Measurements from ENCODE around the gene TRPV4. TPM values are rescaled to one million over a fixed set of nuclear protein-coding genes. Genes with fewer than 3 reads are reported as not detected.

TRPV4 gene
- polyA plus RNA-seq, 1 of the 3 experiments (the other 2 are of a cell fraction) = 5.2 TPM

- Histone ChIP-seq H3K9ac (no peak overlapping the region), H2AFZ (ENCODE audit: low read depth) (no peak overlapping the region), H4K20me1 (ENCODE audit: insufficient read depth) (no peaks in the 10 kb centered on the region), H3K4me3 (ENCODE audit: low read depth in 2 of 2, low read length in 1 of 2) (no peak overlapping the region), H3K27me3 (ENCODE audit: insufficient read depth) (no peaks in the 10 kb centered on the region), H3F3A (replicated peaks; ENCODE audit: insufficient read depth) (peaks cover 1% of the 10 kb centered on the region), H3K36me3 (replicated peaks in 1 of 2; ENCODE audit: control insufficient read depth in 1 of 2, insufficient read depth in 2 of 2, low read length in 1 of 2) (no peaks in the 10 kb centered on the region), H3K79me2 (ENCODE audit: insufficient read depth) (no peaks in the 10 kb centered on the region), H3K27ac (ENCODE audit: low read depth in 2 of 2, low read length in 1 of 2) (no peak overlapping the region), H3K9me2 (no peaks in the 10 kb centered on the region), H3K4me2 (no peak overlapping the region), H3K9me3 (no peaks in the 10 kb centered on the region), H3K4me1 (ENCODE audit: control insufficient read depth in 1 of 2, insufficient read depth in 2 of 2, low read depth in 1 of 2, low read length in 1 of 2) (no peaks in the 10 kb centered on the region)
- TF ChIP-seq ZBTB33 (IDR thresholded peaks at IDR 0.05; ENCODE audit: borderline replicate concordance, low read depth) (no peak), TEAD4 (IDR thresholded peaks at IDR 0.05; ENCODE audit: borderline replicate concordance, insufficient read depth) (no peak), RCOR1 (IDR thresholded peaks at IDR 0.05; ENCODE audit: low read length) (no peak), REST (IDR thresholded peaks at IDR 0.05; ENCODE audit: low read depth, low read length) (no peak), CHD2 (IDR thresholded peaks at IDR 0.05; ENCODE audit: low read length, partially characterized antibody) (no peak), SMC3 (IDR thresholded peaks at IDR 0.05; ENCODE audit: low read depth, low read length) (no peak), EZH2phosphoT487 (IDR thresholded peaks at IDR 0.05; ENCODE audit: borderline replicate concordance, low read depth) (no peak), GABPA (IDR thresholded peaks at IDR 0.05; ENCODE audit: low read depth) (no peak), FOSL2 (IDR thresholded peaks at IDR 0.05; ENCODE audit: borderline replicate concordance, low read depth) (no peak), USF2 (IDR thresholded peaks at IDR 0.05; ENCODE audit: borderline replicate concordance, low read depth, low read length) (no peak), TCF12 (IDR thresholded peaks at IDR 0.05) (no peak), MXI1 (IDR thresholded peaks at IDR 0.05; ENCODE audit: low read depth, low read length) (no peak), GATA2 (CRISPR knock-in tag; IDR thresholded peaks at IDR 0.05) (no peak), ELF1 (IDR thresholded peaks at IDR 0.05) (no peak), RAD21 (IDR thresholded peaks at IDR 0.05; ENCODE audit: low read length) (no peak)
- TF ChIP-seq, protein P1, sequence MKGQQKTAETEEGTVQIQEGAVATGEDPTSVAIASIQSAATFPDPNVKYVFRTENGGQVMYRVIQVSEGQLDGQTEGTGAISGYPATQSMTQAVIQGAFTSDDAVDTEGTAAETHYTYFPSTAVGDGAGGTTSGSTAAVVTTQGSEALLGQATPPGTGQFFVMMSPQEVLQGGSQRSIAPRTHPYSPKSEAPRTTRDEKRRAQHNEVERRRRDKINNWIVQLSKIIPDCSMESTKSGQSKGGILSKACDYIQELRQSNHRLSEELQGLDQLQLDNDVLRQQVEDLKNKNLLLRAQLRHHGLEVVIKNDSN (IDR thresholded peaks at IDR 0.05; ENCODE audit: borderline replicate concordance, low read depth) = no peak
- no peak for DNase-seq
- WGBS (ENCODE audit: low lambda C conversion rate) = 92% methylated on average over 10 of the region's 13 CpGs
- CTCF ChIA-PET = interaction anchor here (1.2 kb wide), 1 partner anchor 45 kb away, joined by 3 read pairs; no protein-coding TSS in a partner anchor
- POLR2A ChIA-PET = no interaction called here
Observed at GRCh38 chr12:109800536-109800935, 32.7 kb downstream of the TRPV4 start.
